ENCODE data around the gene PIGB.
"Not testable (repeated sequence)": the region's sequence is repeated elsewhere in the genome, so short reads cannot be mapped to it uniquely, and the experiment has no call there.

The PIGB gene

GRCh38 chr15:55289746-55290527 is 29.1 kb upstream of the PIGB start, which contains the start of gene RAB27A:
Gene RAB27A, minus strand, starts transcription at chr15:55289813. Its CDS starts 54,879 bp downstream, at chr15:55234934.
- H3K4me3 ChIP-seq (ENCODE audit: low read length), result peak within 1 kb of the TSS; percentile 77
- peak; percentile 32 for DNase-seq (ENCODE audit: low read depth, low spot score)

- H3K4me3 ChIP-seq (ENCODE audit: low read length), result peak overlapping the region; percentile 77
- DNase-seq (ENCODE audit: low read depth, low spot score), result peak; percentile 53
Measured at GRCh38 chr15:55290528-55291057, 28.4 kb upstream of the PIGB start.

- H3K4me3 ChIP-seq (ENCODE audit: low read length), result no peak overlapping the region
- no peak for DNase-seq (ENCODE audit: low read depth, low spot score)
Measured at GRCh38 chr15:55297315-55297714, 21.7 kb upstream of the PIGB start.

GRCh38 chr15:55302801-55303200 is 16.2 kb upstream of the PIGB start:
- not testable (repeated sequence) for H3K4me3 ChIP-seq (ENCODE audit: low read length); DNase-seq (ENCODE audit: low read depth, low spot score)

- H3K4me3 ChIP-seq (ENCODE audit: low read length), result peak overlapping the region; percentile 74
- DNase-seq (ENCODE audit: low read depth, low spot score), result no peak
Measured at GRCh38 chr15:55319537-55320237, 665 bp downstream of the PIGB start.

- DNase-seq (ENCODE audit: low read depth, low spot score), result no peak
- peak overlapping the region; percentile 74 for H3K4me3 ChIP-seq (ENCODE audit: low read length)
Measured at GRCh38 chr15:55320238-55320550, 1.2 kb downstream of the PIGB start.

GRCh38 chr15:55320963-55321362 is 1.9 kb downstream of the PIGB start:
- DNase-seq (ENCODE audit: low read depth, low spot score), result no peak
- H3K4me3 ChIP-seq (ENCODE audit: low read length), result no peak overlapping the region

GRCh38 chr15:55322467-55322866 is 3.4 kb downstream of the PIGB start:
- H3K4me3 ChIP-seq (ENCODE audit: low read length), result no peak overlapping the region
- no peak for DNase-seq (ENCODE audit: low read depth, low spot score)

- DNase-seq (ENCODE audit: low read depth, low spot score), result no peak
- H3K4me3 ChIP-seq (ENCODE audit: low read length), result no peak overlapping the region
Measured at GRCh38 chr15:55327387-55327786, 8.4 kb downstream of the PIGB start.

GRCh38 chr15:55334371-55334770 is 15.3 kb downstream of the PIGB start:
- DNase-seq (ENCODE audit: low read depth, low spot score), result no peak

GRCh38 chr15:55334997-55335396 is 16.0 kb downstream of the PIGB start:
- DNase-seq (ENCODE audit: low read depth, low spot score), result no peak
- H3K4me3 ChIP-seq (ENCODE audit: low read length), result no peak overlapping the region

More at GRCh38 chr15:55334371-55334770, 15.3 kb downstream of the PIGB start:
- no peak overlapping the region for H3K4me3 ChIP-seq (ENCODE audit: low read length)

GRCh38 chr15:55337160-55337559 is 18.1 kb downstream of the PIGB start:
- DNase-seq (ENCODE audit: low read depth, low spot score), result no peak
- H3K4me3 ChIP-seq (ENCODE audit: low read length), result no peak overlapping the region

- no peak for DNase-seq (ENCODE audit: low read depth, low spot score)
- no peak overlapping the region for H3K4me3 ChIP-seq (ENCODE audit: low read length)
Measured at GRCh38 chr15:55343168-55343567, 24.1 kb downstream of the PIGB start.

GRCh38 chr15:55344206-55344605 is 25.2 kb downstream of the PIGB start:
- no peak for DNase-seq (ENCODE audit: low read depth, low spot score)
- H3K4me3 ChIP-seq (ENCODE audit: low read length), result no peak overlapping the region

GRCh38 chr15:55348281-55348778 is 29.3 kb downstream of the PIGB start:
- DNase-seq (ENCODE audit: low read depth, low spot score), result no peak
- H3K4me3 ChIP-seq (ENCODE audit: low read length), result no peak overlapping the region

GRCh38 chr15:55349282-55349681 is 30.3 kb downstream of the PIGB start:
- DNase-seq (ENCODE audit: low read depth, low spot score), result no peak
- no peak overlapping the region for H3K4me3 ChIP-seq (ENCODE audit: low read length)

- no peak for DNase-seq (ENCODE audit: low read depth, low spot score)
- no peak overlapping the region for H3K4me3 ChIP-seq (ENCODE audit: low read length)
Measured at GRCh38 chr15:55353025-55353424, 34.0 kb downstream of the PIGB start.

GRCh38 chr15:55356985-55357585 is 38.1 kb downstream of the PIGB start:
- DNase-seq (ENCODE audit: low read depth, low spot score), result no peak

GRCh38 chr15:55357774-55358173 is 38.8 kb downstream of the PIGB start:
- H3K4me3 ChIP-seq (ENCODE audit: low read length), result no peak overlapping the region
- DNase-seq (ENCODE audit: low read depth, low spot score), result no peak

More at GRCh38 chr15:55356985-55357585, 38.1 kb downstream of the PIGB start:
- H3K4me3 ChIP-seq (ENCODE audit: low read length), result no peak overlapping the region

GRCh38 chr15:55358471-55358870 is 39.4 kb downstream of the PIGB start:
- DNase-seq (ENCODE audit: low read depth, low spot score), result no peak
- H3K4me3 ChIP-seq (ENCODE audit: low read length), result no peak overlapping the region

Data from Jurkat, Clone E6-1 (cell line).